HG03432 (cell line): ENCODE measurements around the gene RRBP1.

Experiments
- ATAC-seq: cut with Tn5 transposase; IDR thresholded peaks from one replicate; pipeline ENCODE4 v1.9.1; 2021; ENCODE audit warnings: mild to moderate bottlenecking, moderate library complexity; ENCODE audit not compliant: unreplicated experiment

Gene RRBP1, protein sequence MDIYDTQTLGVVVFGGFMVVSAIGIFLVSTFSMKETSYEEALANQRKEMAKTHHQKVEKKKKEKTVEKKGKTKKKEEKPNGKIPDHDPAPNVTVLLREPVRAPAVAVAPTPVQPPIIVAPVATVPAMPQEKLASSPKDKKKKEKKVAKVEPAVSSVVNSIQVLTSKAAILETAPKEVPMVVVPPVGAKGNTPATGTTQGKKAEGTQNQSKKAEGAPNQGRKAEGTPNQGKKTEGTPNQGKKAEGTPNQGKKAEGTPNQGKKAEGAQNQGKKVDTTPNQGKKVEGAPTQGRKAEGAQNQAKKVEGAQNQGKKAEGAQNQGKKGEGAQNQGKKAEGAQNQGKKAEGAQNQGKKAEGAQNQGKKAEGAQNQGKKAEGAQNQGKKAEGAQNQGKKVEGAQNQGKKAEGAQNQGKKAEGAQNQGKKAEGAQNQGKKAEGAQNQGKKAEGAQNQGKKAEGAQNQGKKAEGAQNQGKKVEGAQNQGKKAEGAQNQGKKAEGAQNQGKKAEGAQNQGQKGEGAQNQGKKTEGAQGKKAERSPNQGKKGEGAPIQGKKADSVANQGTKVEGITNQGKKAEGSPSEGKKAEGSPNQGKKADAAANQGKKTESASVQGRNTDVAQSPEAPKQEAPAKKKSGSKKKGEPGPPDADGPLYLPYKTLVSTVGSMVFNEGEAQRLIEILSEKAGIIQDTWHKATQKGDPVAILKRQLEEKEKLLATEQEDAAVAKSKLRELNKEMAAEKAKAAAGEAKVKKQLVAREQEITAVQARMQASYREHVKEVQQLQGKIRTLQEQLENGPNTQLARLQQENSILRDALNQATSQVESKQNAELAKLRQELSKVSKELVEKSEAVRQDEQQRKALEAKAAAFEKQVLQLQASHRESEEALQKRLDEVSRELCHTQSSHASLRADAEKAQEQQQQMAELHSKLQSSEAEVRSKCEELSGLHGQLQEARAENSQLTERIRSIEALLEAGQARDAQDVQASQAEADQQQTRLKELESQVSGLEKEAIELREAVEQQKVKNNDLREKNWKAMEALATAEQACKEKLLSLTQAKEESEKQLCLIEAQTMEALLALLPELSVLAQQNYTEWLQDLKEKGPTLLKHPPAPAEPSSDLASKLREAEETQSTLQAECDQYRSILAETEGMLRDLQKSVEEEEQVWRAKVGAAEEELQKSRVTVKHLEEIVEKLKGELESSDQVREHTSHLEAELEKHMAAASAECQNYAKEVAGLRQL (N-terminal part only)

DNA sequence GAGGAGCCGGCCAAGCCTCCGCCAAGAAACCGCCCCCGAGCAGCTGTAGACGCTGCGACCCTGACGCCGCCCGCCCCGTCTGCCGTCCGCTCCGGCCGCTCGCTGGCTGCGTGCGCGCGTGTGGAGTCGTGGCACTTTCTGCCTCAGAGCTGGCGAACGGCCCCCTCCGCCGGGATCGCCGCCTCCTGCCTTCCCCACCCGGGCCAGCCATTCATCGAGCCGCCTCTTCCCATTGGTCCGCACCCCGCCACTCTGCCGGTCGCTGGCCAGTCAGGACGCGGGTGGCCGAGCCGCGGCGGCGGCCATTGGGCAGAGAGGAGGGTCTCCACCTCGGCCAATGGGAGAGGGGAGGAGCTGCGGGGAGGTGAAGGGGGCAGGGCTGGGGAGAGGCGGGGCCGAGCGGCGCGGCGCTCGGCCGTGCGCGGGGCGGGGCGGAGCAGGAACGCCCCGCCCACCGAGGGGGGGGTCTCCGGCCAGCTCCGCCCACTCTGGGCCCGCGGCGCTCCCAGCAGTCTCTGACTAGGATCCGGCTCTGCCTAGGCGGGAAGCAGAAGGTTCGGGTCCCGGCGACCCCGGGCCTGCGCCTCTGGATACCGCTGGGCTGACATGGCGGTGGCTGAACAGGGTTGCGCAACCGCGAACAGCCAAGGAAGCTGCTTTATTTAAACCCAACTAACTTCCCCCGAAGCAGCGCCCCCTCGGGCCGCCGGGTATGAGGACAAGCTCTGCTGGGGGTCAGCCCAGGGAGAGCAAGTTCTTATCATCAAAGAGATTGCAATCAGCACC lies at the start of gene RRBP1:
Gene RRBP1, minus strand, starts transcription at position 140 of the 786 bp plus-strand sequence. CDS start 21,735 bp downstream, outside the sequence.
- ATAC-seq: peak; percentile 89

- no peak for ATAC-seq
Measured at GRCh38 chr20:17731233-17731632, 49.2 kb upstream of the RRBP1 start.

- no peak for ATAC-seq
Measured at GRCh38 chr20:17730071-17730470, 48.0 kb upstream of the RRBP1 start.

- no peak for ATAC-seq
Measured at GRCh38 chr20:17728074-17728473, 46.0 kb upstream of the RRBP1 start.

- ATAC-seq: no peak
Measured at GRCh38 chr20:17727351-17727750, 45.3 kb upstream of the RRBP1 start.

DNA sequence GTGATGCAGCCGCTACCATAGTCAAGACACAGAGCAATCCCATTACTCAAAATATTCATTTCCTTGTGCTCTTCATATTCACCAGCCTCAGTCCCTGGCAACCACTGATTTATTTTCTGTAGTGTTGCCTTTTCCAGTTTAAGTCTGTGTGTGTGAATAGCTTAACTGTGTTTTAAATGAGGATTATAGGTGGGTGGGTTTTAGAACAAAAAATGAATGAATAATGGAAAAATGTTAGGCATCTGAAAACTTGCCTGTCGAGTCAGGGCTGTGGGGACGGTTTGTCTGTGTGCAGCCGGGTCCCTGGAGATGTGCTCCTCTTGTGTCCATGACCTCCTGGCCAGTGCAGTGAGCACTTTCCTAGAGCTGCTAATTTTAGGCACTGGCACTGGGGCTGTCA lies 44.9 kb upstream of the RRBP1 start:
- ATAC-seq: no peak

DNA sequence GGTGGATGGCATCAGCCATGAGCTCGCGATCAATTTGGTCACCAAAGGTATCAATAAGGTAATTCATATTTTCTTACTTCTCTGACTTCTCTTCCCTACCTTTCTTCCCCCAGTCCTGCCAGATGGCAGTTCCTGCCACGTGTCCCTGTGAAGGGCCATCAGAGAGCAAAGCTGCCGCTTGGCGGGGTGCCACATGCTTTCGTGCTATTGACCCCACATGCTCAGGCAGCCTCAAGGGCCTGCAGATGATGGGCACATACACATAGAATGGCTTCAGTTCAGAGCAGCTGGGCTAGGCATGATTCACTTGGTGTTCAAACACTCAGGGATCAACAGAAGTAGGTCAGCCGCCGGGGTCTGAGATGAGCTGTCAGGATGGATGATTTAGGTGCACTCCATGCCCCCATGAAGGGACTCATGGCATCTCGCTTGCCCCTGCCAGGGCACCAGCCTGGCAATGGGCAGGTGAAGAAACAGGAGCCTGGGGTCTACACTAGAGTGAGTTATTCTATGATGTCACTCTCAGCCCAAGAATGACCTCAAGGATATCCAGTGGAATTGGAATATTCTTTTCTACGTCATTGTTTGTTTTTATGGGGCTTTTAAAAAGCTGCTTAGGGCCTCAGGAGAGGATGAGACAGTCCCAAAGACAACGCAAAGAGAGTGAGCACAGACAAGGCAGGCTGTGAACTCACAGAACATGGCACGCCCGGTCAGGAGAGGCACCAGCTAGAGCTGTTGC lies 43.2 kb upstream of the RRBP1 start:
- no peak for ATAC-seq

- no peak for ATAC-seq
Measured at GRCh38 chr20:17723301-17723691, 41.3 kb upstream of the RRBP1 start.

DNA sequence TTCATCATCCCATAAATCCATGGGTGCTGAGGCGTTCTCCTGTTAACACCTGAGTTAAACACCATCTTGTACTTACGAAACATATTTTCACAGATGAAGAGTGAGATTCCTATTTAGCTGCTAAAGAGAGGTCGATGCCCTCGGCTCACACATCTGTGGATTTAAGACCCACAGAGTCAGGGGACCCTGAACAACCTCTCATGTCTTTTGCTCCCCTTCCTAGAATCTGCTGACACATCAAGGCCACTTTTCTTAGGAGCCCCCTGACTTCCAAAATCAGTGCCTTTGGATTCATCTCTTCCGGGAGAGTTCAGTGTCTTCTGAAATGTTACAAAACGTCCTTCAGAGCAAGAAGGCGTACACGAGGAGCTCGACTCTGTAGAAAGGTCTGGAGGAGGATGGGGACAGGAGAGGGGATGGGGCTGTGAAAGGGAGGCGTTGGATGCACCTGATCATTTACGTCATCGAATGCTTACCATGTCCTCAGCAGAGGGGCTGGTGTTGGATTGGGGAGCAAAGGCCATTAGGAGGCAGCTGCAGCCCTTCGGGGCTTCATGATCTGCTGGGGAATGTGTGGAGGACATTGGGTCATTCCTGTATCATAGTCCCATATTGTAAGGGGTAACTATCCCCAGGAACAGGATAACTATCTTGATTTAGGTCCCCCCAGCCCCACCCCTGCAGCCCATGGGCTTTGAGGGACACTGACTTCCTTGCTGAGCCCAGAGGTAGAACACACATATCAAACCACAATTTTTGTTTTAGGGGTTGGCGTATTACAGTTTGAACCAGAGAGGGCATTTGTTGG lies 40.7 kb upstream of the RRBP1 start:
- no peak for ATAC-seq

- ATAC-seq: no peak
Measured at GRCh38 chr20:17721802-17722486, 39.9 kb upstream of the RRBP1 start.

DNA sequence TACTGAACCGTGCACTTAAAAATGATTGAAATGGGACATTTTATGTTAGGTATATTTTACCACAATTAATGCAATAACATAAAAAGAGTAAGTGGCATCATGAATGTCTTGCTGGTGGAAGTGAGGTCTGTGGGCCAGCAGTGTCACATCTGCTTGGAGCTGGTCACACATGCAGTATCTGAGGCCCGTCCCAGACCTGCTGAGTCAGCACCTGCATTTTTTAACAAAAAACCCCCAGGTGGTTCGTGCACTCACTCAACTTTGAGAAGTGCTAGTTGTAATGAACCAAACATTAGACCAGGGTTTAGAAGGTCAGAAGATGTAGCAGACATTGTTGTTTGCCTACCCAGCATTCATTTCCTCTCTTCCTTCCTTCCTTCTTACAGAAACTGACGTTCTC lies 38.7 kb upstream of the RRBP1 start:
- no peak for ATAC-seq

- ATAC-seq: no peak
Measured at GRCh38 chr20:17716331-17716730, 34.3 kb upstream of the RRBP1 start.

DNA sequence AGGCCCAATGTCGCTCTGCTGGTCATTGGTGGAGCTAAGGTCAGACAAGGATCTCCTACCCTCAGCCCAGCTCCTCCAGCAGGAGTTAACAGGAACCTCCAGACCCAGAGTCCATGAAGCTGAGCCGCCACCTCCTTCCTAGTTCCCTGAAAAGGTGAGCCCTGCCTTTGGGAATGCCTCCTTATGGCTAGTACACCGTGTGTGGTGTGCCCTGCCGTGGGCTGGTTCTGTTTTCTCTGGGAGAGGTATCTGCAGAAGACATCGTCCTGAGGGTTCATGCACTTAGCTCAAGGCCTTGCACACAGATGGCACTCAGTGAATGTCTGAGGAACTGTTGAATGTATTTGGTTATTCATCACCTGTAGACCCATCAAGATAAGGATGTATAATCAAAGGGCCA lies 33.0 kb upstream of the RRBP1 start:
- ATAC-seq: no peak

DNA sequence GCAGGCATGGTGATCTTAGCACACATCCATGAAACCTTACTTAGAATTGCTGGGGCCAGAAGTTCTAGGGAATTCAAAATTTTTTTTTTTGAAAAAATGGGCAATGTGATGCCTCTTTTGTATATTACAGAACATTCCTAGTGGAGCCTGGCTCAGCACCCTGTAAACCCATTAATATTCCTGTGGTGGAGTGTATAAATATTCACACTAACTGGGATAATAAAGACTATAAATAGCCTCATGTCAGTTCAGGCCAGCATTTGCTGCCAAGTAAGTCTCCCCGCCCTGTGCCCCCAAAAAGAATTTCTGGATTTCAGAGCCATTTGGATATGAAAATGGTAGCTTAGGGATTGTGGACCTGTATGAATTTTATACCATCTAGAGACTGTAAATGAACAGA lies 32.6 kb upstream of the RRBP1 start:
- ATAC-seq: no peak

GRCh38 chr20:17712708-17713107 lies 30.7 kb upstream of the RRBP1 start:
- ATAC-seq: no peak

DNA sequence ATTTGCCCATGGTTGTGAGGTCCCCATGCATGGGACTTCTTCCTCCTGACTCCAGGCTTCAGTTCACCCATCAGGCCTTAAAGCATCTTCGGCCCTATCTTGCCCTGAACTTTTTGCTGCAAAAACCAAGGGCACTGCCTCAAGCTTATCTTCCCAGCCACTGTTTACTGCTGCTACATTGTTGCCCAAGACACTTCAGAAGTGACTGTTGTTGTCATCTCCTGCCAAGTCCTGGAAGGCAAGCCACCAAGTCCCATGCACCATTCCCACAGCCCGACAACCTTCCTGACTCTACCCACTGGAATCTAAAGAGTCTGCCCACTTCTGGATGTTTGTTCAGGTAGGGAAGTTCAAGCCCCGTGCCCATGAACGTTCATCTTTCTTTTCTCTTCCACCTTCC lies 30.2 kb upstream of the RRBP1 start:
- no peak for ATAC-seq

DNA sequence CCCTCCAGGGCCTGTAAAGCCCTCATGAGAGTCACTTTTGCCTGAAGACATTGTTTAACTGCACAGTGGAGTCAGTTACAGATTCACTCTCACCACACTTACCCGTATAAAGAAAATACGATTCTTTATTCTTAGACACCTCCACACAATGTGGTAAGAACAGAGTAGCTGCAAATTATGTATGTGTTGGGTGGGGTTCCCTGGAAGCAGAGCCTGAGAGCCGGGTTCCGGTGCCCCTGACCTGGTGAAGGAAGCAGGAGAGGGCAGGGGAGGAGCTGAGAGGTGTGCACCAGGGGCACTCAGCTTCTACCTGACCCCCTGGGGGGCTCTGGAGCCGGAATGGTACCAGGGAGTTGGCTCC lies 29.2 kb upstream of the RRBP1 start:
- ATAC-seq: no peak
